GM19238 (cell line): ENCODE measurements around the gene ENTHD1.
"Not testable (repeated sequence)": the region's sequence is repeated elsewhere in the genome, so short reads cannot be mapped to it uniquely, and the experiment has no call there.

ENCODE experiments used
- DNase-seq: peaks from one replicate; pipeline ENCODE4 v3.0.0; 2011; ENCODE audit warnings: low spot score; ENCODE audit not compliant: insufficient read length

The ENTHD1 gene

GRCh38 chr22:39852799-39853198 lies 40.8 kb downstream of the ENTHD1 start:
- DNase-seq, result no peak

DNA sequence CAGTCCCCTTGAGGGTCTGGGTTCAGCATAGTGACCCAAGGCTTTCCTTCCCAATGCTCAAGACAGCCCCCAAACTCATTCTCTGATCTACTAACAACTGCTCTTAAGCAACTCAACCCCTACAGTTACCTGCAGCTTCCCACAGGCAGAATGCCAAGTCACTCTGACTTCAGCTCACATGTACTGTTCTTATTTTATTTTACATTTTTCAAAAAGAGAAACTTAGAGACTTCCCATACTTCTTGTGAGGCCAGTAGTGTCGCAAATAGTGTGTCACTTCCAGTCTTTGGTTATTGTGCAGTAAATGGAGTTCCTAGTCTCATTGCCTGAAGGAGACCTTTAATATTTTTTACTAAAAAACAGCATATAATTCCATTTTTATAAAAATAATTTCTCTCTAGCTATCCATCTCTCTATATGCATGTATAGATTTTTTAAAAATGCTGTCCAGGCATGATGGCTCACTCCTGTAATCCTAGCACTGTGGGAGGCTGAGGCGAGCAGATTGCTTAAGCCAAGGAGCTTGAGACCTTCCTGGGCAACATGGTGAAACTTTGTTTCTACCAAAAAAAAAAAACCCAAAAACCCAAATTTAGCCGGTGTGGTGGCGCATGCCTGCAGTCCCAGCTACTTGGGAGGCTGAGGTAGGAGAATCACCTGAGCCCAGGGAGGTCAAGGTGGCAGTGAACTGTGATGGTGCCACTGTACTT lies 41.8 kb downstream of the ENTHD1 start:
- no peak for DNase-seq

- DNase-seq, result no peak
These were observed 46.1 kb downstream of the ENTHD1 start for GRCh38 chr22:39847477-39847876.

DNA sequence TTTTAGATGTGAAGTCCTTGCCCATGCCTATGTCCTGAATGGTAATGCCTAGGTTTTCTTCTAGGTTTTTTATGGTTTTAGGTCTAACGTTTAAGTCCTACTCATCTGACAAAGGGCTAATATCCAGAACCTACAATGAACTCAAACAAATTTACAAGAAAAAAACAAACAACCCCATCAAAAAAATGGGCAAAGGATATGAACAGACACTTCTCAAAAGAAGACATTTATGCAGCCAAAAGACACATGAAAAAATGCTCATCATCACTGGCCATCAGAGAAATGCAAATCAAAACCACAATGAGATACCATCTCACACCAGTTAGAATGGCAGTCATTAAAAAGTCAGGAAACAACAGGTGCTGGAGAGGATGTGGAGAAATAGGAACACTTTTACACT lies 47.0 kb downstream of the ENTHD1 start:
- not testable (repeated sequence) for DNase-seq

- DNase-seq, result no peak
These were observed 48.0 kb downstream of the ENTHD1 start for GRCh38 chr22:39845529-39845928.

- DNase-seq, result no peak
These were observed 53.5 kb downstream of the ENTHD1 start for GRCh38 chr22:39839917-39840510.

- DNase-seq, result no peak
These were observed 54.4 kb downstream of the ENTHD1 start for GRCh38 chr22:39839204-39839603.

DNA sequence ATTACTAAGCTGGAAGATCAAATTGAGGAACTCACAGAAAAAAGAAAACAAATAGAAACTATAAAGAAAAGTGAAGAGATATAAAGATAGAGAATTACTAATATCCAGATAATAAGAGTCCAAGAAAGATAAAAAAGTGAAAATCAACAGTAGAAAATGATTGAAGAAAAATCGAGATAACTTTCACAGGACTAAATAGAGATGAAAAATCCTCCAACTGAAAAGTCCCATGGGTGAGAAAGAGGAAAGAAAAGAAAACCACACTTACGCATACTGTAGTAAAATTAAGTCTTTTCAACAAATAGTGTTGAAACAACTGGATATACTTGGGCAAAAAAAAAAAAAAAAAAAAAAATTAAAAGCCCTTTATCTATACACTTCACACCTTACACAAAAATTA lies 60.0 kb downstream of the ENTHD1 start:
- no peak for DNase-seq

DNA sequence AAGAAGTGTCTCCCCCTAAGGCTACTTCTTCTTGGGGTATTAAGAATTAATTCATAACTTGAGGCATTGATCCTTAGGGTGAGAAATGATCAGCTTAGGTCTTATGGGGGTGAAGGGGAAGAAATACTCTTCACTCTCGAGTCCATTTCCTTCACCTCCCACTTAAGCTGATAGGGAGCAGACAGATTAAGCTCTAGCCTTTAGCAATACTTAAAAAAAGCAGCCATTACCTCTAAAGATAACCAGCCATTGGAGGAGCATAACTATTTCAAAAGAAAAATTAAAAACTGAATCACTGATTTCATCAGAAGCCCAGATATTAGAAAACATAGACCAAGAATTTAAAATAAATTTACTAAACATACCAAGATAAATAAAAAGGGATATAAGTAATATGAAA lies 60.5 kb downstream of the ENTHD1 start:
- no peak for DNase-seq

DNA sequence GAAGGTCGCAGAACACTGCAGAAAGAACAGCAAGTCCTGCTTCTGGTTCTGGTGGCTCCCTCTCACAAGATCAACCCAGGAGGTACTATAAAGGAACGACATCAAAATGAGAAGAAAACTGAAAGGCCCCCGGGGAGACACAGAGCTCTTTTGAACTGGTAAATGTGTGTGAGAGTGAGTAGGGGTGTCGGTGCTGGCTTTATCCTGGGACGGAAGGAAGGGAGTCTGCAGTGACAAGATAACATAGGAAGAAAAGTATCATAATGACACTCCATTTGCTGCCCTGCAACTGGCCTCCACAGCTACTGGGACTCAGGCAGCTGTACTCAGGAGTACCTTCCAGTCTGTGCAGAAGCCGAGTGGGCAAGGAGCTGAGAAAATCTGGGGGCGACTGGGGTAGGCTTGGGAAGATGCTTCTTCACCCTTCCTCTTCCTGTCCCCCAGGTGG lies 60.9 kb downstream of the ENTHD1 start:
- no peak for DNase-seq

GRCh38 chr22:39825661-39826102 lies 67.9 kb downstream of the ENTHD1 start:
- no peak for DNase-seq

DNA sequence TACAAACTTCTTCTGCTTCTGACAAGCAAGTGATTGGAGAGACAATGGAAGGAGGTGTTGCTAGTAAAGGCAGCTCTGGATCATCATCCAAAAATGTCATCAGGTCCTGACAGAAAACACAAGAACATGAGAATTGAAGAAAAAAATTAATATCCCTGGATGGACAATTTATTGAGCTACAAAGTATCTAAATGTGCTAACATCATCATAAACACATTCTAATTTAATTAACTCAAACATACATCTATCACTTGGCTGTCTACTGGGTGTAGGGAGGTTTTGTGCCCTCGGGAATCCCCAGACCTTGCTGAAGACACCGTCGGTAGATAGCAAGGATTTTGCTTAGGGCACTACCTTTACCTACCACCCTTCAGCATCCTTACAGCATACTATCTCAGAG lies 72.6 kb downstream of the ENTHD1 start:
- DNase-seq, result no peak

DNA sequence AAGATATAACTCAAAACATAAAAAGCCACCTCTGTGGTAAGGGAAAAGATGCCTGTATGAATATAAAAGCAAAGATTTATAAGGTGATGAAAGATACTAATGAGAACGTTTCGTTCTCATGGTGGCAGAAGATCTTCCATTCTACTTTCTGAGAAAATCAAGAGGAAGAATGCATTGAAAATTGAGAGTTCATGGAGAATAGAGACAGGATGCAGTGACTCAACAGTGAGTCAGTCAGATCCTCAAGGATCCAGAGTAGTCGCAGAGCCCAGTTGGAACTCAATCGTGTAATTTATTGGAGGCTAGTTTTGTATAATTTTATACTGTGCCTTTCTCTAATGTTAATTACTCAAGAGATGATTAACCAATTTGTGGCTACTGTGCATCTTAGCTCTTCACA lies 73.3 kb downstream of the ENTHD1 start:
- no peak for DNase-seq

DNA sequence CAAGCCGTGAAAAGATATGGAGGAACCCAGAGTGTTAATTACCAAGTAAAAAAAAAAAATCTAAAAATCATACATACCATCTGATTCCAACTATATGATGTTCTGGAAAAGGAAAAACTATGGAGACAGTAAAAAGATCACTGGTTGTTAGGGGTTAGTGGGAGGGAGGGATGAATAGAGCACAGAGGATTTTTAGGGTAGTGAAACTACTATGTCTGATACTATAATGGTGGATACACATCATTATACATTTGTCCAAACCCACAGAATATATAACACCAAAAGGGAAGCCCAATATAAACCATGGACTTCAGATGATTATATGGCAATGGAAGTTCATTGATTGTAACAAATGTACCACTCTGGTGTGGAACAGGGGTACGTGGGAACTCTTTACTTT lies 74.1 kb downstream of the ENTHD1 start:
- DNase-seq, result no peak

GRCh38 chr22:39818094-39818493 lies 75.5 kb downstream of the ENTHD1 start:
- DNase-seq, result no peak

DNA sequence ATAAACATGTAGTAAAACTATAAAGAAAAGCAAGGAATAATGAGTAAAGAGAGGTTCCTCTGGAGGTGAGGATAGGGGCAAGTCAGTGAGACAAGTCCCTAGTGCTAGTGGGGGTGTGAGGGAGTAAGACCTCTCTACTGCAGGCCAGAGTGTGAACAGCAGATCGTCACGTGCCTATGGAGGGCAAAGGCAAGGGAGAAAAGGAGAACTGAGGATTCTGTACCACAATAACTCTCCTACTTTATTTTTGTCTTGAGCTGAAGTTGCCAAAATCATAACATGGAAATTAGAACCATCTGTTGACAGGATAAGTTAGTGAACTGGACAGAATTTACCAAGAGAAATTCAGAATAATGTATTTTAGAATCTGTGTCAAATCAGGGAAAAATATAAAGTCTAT lies 77.6 kb downstream of the ENTHD1 start:
- no peak for DNase-seq

DNA sequence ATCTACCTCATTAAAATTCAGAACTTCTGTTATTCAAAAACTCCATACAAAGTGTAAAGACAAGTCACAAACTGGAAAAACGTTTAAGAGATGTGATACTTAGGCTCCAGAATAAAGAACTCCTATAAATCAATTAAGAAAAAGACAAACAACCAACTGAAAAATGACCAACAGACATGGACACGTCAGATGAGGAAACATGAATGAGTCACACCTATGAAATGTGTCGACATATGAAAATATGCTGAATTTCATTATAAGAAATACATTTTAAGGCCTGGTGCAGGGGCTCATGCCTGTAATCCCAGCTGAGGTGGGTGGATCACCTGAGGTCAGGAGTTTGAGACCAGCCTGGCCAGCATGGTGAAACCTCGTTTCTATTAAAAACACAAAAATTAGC lies 78.7 kb downstream of the ENTHD1 start:
- DNase-seq, result no peak

DNA sequence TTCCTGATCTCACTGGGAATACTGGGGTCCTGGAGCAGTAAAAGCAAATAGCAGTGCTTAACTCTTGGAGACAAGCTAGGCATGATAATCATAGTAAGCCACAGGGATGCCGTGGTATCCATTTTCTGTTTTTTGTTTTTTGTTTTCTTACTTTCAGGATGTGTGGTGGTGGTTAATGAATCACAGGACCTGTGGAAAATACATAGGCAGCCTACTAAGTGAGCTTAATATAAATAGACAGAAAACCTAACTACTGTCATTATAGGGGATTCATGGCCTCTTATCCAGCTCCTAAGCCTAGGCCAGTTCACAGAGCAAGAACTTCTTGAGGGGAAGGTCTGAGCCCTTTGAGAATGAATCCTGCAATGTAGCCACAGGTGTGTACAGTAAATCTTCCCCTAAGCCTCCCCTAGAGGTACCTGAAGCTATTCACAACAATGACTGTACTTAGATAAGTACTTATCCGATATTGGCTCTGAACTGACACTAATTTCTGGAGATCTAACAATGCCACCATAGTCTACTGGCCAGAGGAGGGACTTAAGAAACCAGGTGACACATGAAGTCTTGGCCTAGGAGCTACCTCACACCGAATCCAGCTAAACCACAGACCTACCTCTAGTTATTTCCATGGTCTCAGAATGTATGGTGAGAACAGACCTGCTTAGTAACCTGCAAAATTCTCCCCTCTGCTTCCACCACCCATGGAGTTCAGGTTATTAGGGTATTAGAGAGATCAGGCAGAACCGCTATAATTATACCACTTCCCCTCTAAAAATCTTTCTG lies 83.6 kb downstream of the ENTHD1 start:
- DNase-seq, result no peak

DNA sequence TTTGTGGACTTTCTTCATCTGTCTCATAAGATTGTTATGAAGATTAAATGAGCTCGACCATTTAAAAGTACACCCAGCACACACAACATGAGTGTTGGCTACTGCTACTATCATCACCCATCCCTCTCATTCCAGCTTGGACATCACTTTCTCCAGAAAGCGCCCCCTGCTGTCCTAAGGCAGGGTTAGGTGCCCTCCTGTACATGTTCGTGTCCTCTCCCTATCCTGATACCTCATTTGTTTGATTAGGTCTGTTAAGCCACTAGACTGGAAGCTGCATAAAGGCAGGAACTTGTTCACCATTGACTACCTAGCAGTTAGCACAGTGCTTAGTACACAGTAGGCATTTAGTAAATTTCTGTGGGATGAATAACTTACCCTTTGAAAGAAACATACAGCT lies 85.5 kb downstream of the ENTHD1 start:
- no peak for DNase-seq

DNA sequence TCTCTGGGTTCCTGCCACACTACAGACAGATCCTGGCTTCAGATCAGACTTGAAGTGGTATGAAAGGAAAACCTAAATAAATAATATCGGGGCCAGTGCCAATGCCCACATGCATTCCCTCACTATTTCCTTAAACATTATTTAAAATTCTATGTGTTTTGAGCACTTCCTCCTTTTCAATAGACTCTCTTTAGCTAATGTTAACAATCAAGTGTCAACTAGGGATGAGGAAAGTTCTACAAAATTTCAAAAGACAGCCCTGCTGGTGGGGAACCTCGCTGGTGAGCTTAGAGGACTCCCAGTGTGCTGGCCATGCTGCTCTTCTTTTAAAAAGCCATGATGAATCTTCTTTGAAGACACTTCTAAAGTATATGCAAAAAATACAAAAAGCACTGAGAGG lies 87.5 kb downstream of the ENTHD1 start:
- no peak for DNase-seq

DNA sequence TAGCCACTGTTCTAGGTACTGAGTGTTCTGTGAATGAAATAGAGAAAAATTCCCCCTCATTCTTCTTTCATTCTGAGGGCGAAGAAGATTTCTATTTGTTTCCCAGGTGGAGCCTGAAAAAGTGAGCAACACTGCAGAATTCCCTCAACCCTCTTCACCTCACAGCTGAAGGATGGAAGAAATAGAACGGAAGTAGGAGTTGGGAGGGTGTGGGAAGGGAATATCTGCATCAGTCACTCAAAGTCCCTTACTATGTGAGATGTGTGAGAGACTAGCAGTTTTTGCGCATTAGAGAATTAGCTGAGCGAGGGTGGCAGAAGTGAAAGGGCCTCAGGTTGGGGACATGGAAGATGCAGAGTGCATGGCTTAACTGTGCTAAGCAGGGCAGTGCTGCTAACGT lies 88.4 kb downstream of the ENTHD1 start:
- DNase-seq, result no peak

DNA sequence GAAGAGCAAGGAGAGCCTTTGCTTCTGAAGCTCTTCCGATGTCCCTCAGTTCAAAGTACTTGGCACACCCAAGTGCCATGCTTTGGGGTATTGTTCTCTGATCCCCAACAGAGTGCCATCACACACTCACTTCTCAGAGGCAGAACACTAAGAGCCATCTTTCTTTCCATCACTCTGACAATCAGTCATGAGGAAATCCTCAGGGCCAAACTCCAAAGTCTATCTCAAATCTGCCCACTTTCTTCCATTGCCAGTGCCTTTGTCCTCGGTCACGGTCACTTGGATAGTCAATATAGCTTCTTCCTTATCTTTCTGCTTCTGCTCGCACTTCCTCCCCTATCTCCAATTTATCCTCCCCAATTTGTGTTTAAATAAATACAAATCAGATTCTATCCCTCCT lies 90.9 kb downstream of the ENTHD1 start:
- no peak for DNase-seq
